Measurements from ENCODE around the gene TMEM42. TPM values are rescaled to one million over a fixed set of nuclear protein-coding genes. Genes with fewer than 3 reads are reported as not detected.

The TMEM42 gene
- total and polyA plus RNA-seq, 2 of the 4 experiments (the other 2 are of a cell fraction): 13.1 to 24.7 TPM

DNA sequence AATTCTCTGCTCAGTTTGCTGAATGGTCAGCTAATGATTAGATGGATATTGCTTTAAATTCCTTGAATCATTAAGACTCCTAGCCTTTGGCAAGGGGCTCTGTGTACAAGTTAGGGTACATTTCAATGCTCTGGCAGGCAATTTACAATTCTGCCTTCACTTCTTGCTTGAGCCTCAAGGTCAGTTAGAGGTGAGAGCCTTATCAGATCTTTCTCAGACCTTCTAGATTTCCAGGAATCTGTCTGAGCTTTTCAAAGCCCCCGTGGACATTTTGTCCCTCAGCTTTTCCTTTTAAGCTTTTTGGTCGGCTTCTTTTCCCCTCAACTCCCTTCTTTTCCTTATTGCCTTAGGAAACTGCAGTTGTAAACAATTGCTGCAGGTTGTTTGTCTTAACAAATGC is 47.4 kb downstream of the TMEM42 start:
- H3K9ac ChIP-seq (ENCODE audit: low read depth, low read length): no peak overlapping the region
- TF ChIP-seq CEBPB (IDR thresholded peaks at IDR 0.05; ENCODE audit: low read depth, low read length) (no peak), CHD1 (IDR thresholded peaks at IDR 0.05; ENCODE audit: low read depth, low read length) (no peak), POLR2A (IDR thresholded peaks at IDR 0.05; ENCODE audit: low read depth, low read length) (no peak), RFX5 (IDR thresholded peaks at IDR 0.05; ENCODE audit: low read depth, low read length) (no peak), MAZ (IDR thresholded peaks at IDR 0.05; ENCODE audit: borderline replicate concordance, low read depth, low read length) (no peak), MAFK (IDR thresholded peaks at IDR 0.05; ENCODE audit: low read depth, low read length) (no peak), FOS (IDR thresholded peaks at IDR 0.05; ENCODE audit: low read depth, low read length) (no peak), RCOR1 (IDR thresholded peaks at IDR 0.05; ENCODE audit: insufficient replicate concordance, low read length) (no peak), NFE2L2 (IDR thresholded peaks at IDR 0.05; ENCODE audit: low read depth, low read length) (no peak), MXI1 (IDR thresholded peaks at IDR 0.05; ENCODE audit: borderline replicate concordance, low read depth, low read length) (no peak), SMC3 (IDR thresholded peaks at IDR 0.05; ENCODE audit: low read depth, low read length) (no peak), BHLHE40 (IDR thresholded peaks at IDR 0.05; ENCODE audit: low read depth, low read length) (no peak)
- TF ChIP-seq, protein P1, sequence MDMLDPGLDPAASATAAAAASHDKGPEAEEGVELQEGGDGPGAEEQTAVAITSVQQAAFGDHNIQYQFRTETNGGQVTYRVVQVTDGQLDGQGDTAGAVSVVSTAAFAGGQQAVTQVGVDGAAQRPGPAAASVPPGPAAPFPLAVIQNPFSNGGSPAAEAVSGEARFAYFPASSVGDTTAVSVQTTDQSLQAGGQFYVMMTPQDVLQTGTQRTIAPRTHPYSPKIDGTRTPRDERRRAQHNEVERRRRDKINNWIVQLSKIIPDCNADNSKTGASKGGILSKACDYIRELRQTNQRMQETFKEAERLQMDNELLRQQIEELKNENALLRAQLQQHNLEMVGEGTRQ (IDR thresholded peaks at IDR 0.05; ENCODE audit: low read depth, low read length): no peak
- TF ChIP-seq, protein P2, sequence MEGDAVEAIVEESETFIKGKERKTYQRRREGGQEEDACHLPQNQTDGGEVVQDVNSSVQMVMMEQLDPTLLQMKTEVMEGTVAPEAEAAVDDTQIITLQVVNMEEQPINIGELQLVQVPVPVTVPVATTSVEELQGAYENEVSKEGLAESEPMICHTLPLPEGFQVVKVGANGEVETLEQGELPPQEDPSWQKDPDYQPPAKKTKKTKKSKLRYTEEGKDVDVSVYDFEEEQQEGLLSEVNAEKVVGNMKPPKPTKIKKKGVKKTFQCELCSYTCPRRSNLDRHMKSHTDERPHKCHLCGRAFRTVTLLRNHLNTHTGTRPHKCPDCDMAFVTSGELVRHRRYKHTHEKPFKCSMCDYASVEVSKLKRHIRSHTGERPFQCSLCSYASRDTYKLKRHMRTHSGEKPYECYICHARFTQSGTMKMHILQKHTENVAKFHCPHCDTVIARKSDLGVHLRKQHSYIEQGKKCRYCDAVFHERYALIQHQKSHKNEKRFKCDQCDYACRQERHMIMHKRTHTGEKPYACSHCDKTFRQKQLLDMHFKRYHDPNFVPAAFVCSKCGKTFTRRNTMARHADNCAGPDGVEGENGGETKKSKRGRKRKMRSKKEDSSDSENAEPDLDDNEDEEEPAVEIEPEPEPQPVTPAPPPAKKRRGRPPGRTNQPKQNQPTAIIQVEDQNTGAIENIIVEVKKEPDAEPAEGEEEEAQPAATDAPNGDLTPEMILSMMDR (conservative IDR thresholded peaks at IDR 0.05; ENCODE audit: low read depth, low read length): no peak
- H3K4ac ChIP-seq (ENCODE audit: low read depth, low read length): no peak overlapping the region
- H4K8ac ChIP-seq (ENCODE audit: low read depth in 2 of 2, low read length in 2 of 2): no peak overlapping the region
- no peak overlapping the region for H3K14ac ChIP-seq (replicated peaks; ENCODE audit: low read depth, low read length)
- no peak overlapping the region for H3K27ac ChIP-seq (ENCODE audit: insufficient read depth, low read length)
- H3K56ac ChIP-seq (ENCODE audit: extremely low read depth, insufficient read depth, low read length): no peak overlapping the region
- dilution Hi-C loops (cut with HindIII; ENCODE audit: low sequenced_read_pairs, unreplicated experiment): no loop called here
- no peak overlapping the region for H4K91ac ChIP-seq (ENCODE audit: insufficient read depth, low read depth, low read length)
- H3K18ac ChIP-seq (ENCODE audit: low read depth, low read length): no peak overlapping the region
- no peak overlapping the region for H2AK9ac ChIP-seq (replicated peaks; ENCODE audit: low read depth, low read length, poor library complexity)
- no peak overlapping the region for H2AFZ ChIP-seq (replicated peaks; ENCODE audit: low read length, poor library complexity)
- no peaks in the 10 kb centered on the region for H4K20me1 ChIP-seq (ENCODE audit: insufficient read depth, low read length)
- intact Hi-C loops (cut with micrococcal nuclease): no loop called here
- no peak overlapping the region for H3K23ac ChIP-seq (ENCODE audit: low read depth, low read length)
- no peaks in the 10 kb centered on the region for H3K79me1 ChIP-seq (ENCODE audit: low read depth in 1 of 2, low read length in 2 of 2)
- H2BK20ac ChIP-seq (ENCODE audit: low read depth, low read length): no peak overlapping the region
- no peaks in the 10 kb centered on the region for H3K4me1 ChIP-seq (ENCODE audit: control insufficient read depth, insufficient read depth, low read length)
- ATAC-seq (ENCODE audit: low read depth) (no peak), DNase-seq (no peak)
- in situ Hi-C loops (cut with MboI; ENCODE audit: low sequenced_read_pairs): loop anchor here (10.0 kb wide), 1 partner anchor 374 kb away; no protein-coding TSS in a partner anchor
- H3K27me3 ChIP-seq (ENCODE audit: control insufficient read depth, insufficient read depth, low read length): no peaks in the 10 kb centered on the region; the same call in 1 of the 2 replicates
- no peak overlapping the region for H2BK5ac ChIP-seq (ENCODE audit: low read depth, low read length, poor library complexity, severe bottlenecking)
- ChIA-PET CTCF (no interaction called here), POLR2A (ENCODE audit: unreplicated experiment) (interaction anchor here (0.6 kb wide), 1 partner anchor 636 kb away, joined by 20 read pairs; no protein-coding TSS in a partner anchor)
- no peak overlapping the region for H2BK120ac ChIP-seq (ENCODE audit: low read depth, low read length)
- no peak overlapping the region for H4K5ac ChIP-seq (ENCODE audit: low read depth, low read length)
- H2AK5ac ChIP-seq (ENCODE audit: low read depth, low read length): no peak overlapping the region
- no CpG with 5 or more reads among the region's 2 CpGs for WGBS, 2 experiments (ENCODE audit: extremely low coverage in 2 of 2, insufficient read length in 1 of 2)
- BruUV-seq (replicated peaks): no TSS peak
- no peaks in the 10 kb centered on the region for H3K9me1 ChIP-seq (ENCODE audit: insufficient read depth, low read length)
- no peak overlapping the region for H2BK15ac ChIP-seq (ENCODE audit: low read depth, low read length)
- no peaks in the 10 kb centered on the region for H3K36me3 ChIP-seq (ENCODE audit: control insufficient read depth, insufficient read depth, low read length)
- no peak overlapping the region for H3K4me2 ChIP-seq (ENCODE audit: low read depth, low read length)
- no peaks in the 10 kb centered on the region for H3K9me3 ChIP-seq (ENCODE audit: control insufficient read depth, insufficient read depth, low read length)
- no peak overlapping the region for H3K4me3 ChIP-seq (ENCODE audit: insufficient read depth, low read depth, low read length)
